Gastrocnemius medialis (tissue), 4 donors: Measurements from ENCODE around the gene SAMD8. TPM values are rescaled to one million over a fixed set of nuclear protein-coding genes. Genes with fewer than 3 reads are reported as not detected.
A peak's percentile ranks its signal among the peaks of the same experiment; 100 is the strongest.

ENCODE experiments used
- ATAC-seq, 2 donors: fragments of 150-250 bp; one replicate each; pipeline ENCODE4 v1.9.1; 2016
- DNase-seq, 2 donors: peaks; one replicate each; pipeline ENCODE4 v3.0.0-alpha.2; 2019
- H3K27ac ChIP-seq, 4 donors: fragments of 200-600 bp; sonication (generic); 1 replicate in 1 of 4; 2 replicates in 3 of 4; pipeline ENCODE4 v1.5.1; 2016 to 2018; ENCODE audit warnings: mild to moderate bottlenecking in 2 of 4, moderate library complexity in 1 of 4
- H3K27me3 ChIP-seq, 3 donors: fragments of 200-600 bp; sonication (generic) in 2 of 3; 1 replicate in 1 of 3; 2 replicates in 2 of 3; pipeline versions ENCODE4 v1.5.1 to v1.6.0; 2016 to 2019; ENCODE audit warnings: mild to moderate bottlenecking in 1 of 3, moderate library complexity in 1 of 3
- H3K36me3 ChIP-seq, 2 donors: fragments of 200-600 bp; sonication (generic) in 1 of 2; one replicate each; pipeline ENCODE4 v1.5.1; 2017 to 2018
- H3K4me1 ChIP-seq, 2 donors: fragments of 200-600 bp; sonication (generic) in 1 of 2; one replicate each; pipeline ENCODE4 v1.5.1; 2016 to 2017; ENCODE audit warnings: mild to moderate bottlenecking in 2 of 2
- H3K4me3 ChIP-seq, 4 donors: fragments of 200-600 bp; sonication (generic) in 3 of 4; 1 replicate in 1 of 4; 2 replicates in 3 of 4; pipeline ENCODE4 v1.5.1; 2016 to 2019; ENCODE audit warnings: mild to moderate bottlenecking in 2 of 4
- H3K9me3 ChIP-seq, 3 donors: fragments of 200-600 bp; sonication (generic) in 2 of 3; 1 replicate in 1 of 3; 2 replicates in 2 of 3; pipeline ENCODE4 v1.5.1; 2016 to 2019
- CTCF ChIP-seq, 5 experiments: fragments of 450-650 bp in 3 of 5; fragments of 200-600 bp in 2 of 5; sonication (generic) in 2 of 5; IDR thresholded peaks in 4 of 5; conservative IDR thresholded peaks in 1 of 5; 1 replicate in 4 of 5; 2 replicates in 1 of 5; pipeline ENCODE4 v1.5.1; 2016 to 2019; ENCODE audit warnings: antibody characterized with exemption in 5 of 5, mild to moderate bottlenecking in 3 of 5, moderate library complexity in 3 of 5
- POLR2A ChIP-seq, 2 donors: fragments of 450-650 bp; IDR thresholded peaks; one replicate each; pipeline ENCODE4 v1.6.1; 2017; ENCODE audit warnings: antibody characterized with exemption in 2 of 2, mild to moderate bottlenecking in 2 of 2, moderate library complexity in 2 of 2
- in situ Hi-C, 4 donors: fragments of 200-750 bp; cut with MboI; loops; one replicate each; pipeline versions ENCODE4 v1.15.0 to v1.8.0; 2017; ENCODE audit warnings: low sequenced_read_pairs in 4 of 4
- intact Hi-C: fragments of 100-400 bp; cut with DNase I; formaldehyde crosslinking; loops from one replicate; pipeline ENCODE4 v1.15.1; 2023; ENCODE audit warnings: low total_unique reads
- total RNA-seq, 4 donors: library from RNA; depleted of rRNA; stranded (reverse); fragments of >200 nt; gene quantifications; one replicate each; pipeline versions ENCODE4 v1.1.0 to v1.2.3, GENCODE V29; 2016

The SAMD8 gene
- total RNA-seq, 4 donors from 2014 or later, result 46.2 to 125 (median 68.9) TPM

- intact Hi-C loops (no loop called here), in situ Hi-C loops (no loop called here)
- H3K9me3 ChIP-seq, result no peaks in the 10 kb centered on the region
- no peak for DNase-seq
- peaks cover 3 to 15% of the 10 kb centered on the region in 2 donors for H3K36me3 ChIP-seq
- ATAC-seq, result no peak
- TF ChIP-seq CTCF (IDR thresholded peaks at IDR 0.05 in 4 of 5, conservative IDR thresholded peaks at IDR 0.05 in 1 of 5) (no peak), POLR2A (IDR thresholded peaks at IDR 0.05) (no peak)
- H3K4me1 ChIP-seq, result peaks cover 20 to 26% of the 10 kb centered on the region in 2 donors
- no peak overlapping the region for H3K27ac ChIP-seq
- no peak overlapping the region for H3K4me3 ChIP-seq
- H3K27me3 ChIP-seq, result no peaks in the 10 kb centered on the region
These were observed 35.3 kb downstream of the SAMD8 start for GRCh38 chr10:75146780-75147179.

- H3K4me3 ChIP-seq, result no peak overlapping the region
- no peak overlapping the region for H3K27ac ChIP-seq
- no peaks in the 10 kb centered on the region for H3K27me3 ChIP-seq
- no peak for ATAC-seq
- H3K4me1 ChIP-seq, result peaks cover 4 to 16% of the 10 kb centered on the region in 2 donors
- TF ChIP-seq POLR2A (IDR thresholded peaks at IDR 0.05) (no peak), CTCF (IDR thresholded peaks at IDR 0.05 in 4 of 5, conservative IDR thresholded peaks at IDR 0.05 in 1 of 5) (no peak)
- no peaks in the 10 kb centered on the region for H3K9me3 ChIP-seq
- in situ Hi-C loops, result no loop called here
- no peak for DNase-seq
- intact Hi-C loops, result no loop called here
- H3K36me3 ChIP-seq, result peaks cover 3 to 16% of the 10 kb centered on the region in 2 donors
These were observed 39.2 kb downstream of the SAMD8 start for GRCh38 chr10:75150656-75151055.

GRCh38 chr10:75159519-75159918 lies 48.1 kb downstream of the SAMD8 start:
- H3K9me3 ChIP-seq, result no peaks in the 10 kb centered on the region
- intact Hi-C loops (no loop called here), in situ Hi-C loops (no loop called here)
- H3K36me3 ChIP-seq, result no peaks in the 10 kb centered on the region
- TF ChIP-seq CTCF (IDR thresholded peaks at IDR 0.05 in 4 of 5, conservative IDR thresholded peaks at IDR 0.05 in 1 of 5) (no peak), POLR2A (IDR thresholded peaks at IDR 0.05) (no peak)
- peak overlapping the region in 3 of 4 donors; percentile 5 to 67 (median 62) for H3K27ac ChIP-seq
- peaks cover 15 to 26% of the 10 kb centered on the region in 2 donors for H3K4me1 ChIP-seq
- DNase-seq (no peak), ATAC-seq (peak; percentile 70 to 77)
- no peak overlapping the region for H3K4me3 ChIP-seq
- no peaks in the 10 kb centered on the region for H3K27me3 ChIP-seq

- intact Hi-C loops, result no loop called here
- no peak for ATAC-seq
These were observed 54.5 kb downstream of the SAMD8 start for GRCh38 chr10:75165684-75166622.

More at GRCh38 chr10:75165684-75166622, 54.5 kb downstream of the SAMD8 start:
- no peak for DNase-seq
- in situ Hi-C loops, result no loop called here
- Histone ChIP-seq H3K27me3 (no peaks in the 10 kb centered on the region), H3K36me3 (peaks cover 0 to 6% of the 10 kb centered on the region in 2 donors), H3K9me3 (no peaks in the 10 kb centered on the region), H3K4me1 (peaks cover 26 to 32% of the 10 kb centered on the region in 2 donors), H3K4me3 (no peak overlapping the region), H3K27ac (peak overlapping the region in 3 of 4 donors; percentile 2 to 80 (median 20))
- TF ChIP-seq POLR2A (IDR thresholded peaks at IDR 0.05) (no peak), CTCF (IDR thresholded peaks at IDR 0.05 in 4 of 5, conservative IDR thresholded peaks at IDR 0.05 in 1 of 5) (no peak)
